ENCODE results near the gene SHC4.

GRCh38 chr15:48890375-48890972, 73.2 kb downstream of the SHC4 start:
- TF ChIP-seq ZFX (IDR thresholded peaks at IDR 0.05; ENCODE audit: borderline replicate concordance) (no peak), CTCF (IDR thresholded peaks at IDR 0.05) (no peak)

Measured in 22Rv1 (cell line).